Esophagus squamous epithelium (tissue), 5 donors: Measurements from ENCODE around the gene ZNF107. TPM values are rescaled to one million over a fixed set of nuclear protein-coding genes. Genes with fewer than 3 reads are reported as not detected.

Experiments used
- DNase-seq: peaks from one replicate; lab custom pipeline; 2025; lab: John Stamatoyannopoulos, UW
- H3K27ac ChIP-seq, 4 donors: fragments of 200-600 bp; sonication (generic); one replicate each; pipeline ENCODE4 v1.5.1; 2016 to 2019; ENCODE audit warnings: mild to moderate bottlenecking in 1 of 4
- H3K27me3 ChIP-seq, 4 donors: fragments of 200-600 bp; sonication (generic); 1 replicate in 3 of 4; 2 replicates in 1 of 4; pipeline versions ENCODE4 v1.5.1 to v1.6.0; 2017 to 2021; ENCODE audit warnings: antibody characterized with exemption in 1 of 4
- H3K36me3 ChIP-seq, 3 donors: fragments of 200-600 bp; sonication (generic); one replicate each; pipeline ENCODE4 v1.5.1; 2016 to 2019
- H3K4me1 ChIP-seq, 3 donors: fragments of 200-600 bp; sonication (generic); one replicate each; pipeline ENCODE4 v1.5.1; 2017 to 2019
- H3K4me3 ChIP-seq, 4 donors: fragments of 200-600 bp; sonication (generic); 1 replicate in 3 of 4; 2 replicates in 1 of 4; pipeline ENCODE4 v1.5.1; 2016 to 2019; ENCODE audit warnings: mild to moderate bottlenecking in 2 of 4, moderate library complexity in 1 of 4
- H3K9me3 ChIP-seq, 3 donors: fragments of 200-600 bp; sonication (generic); one replicate each; pipeline ENCODE4 v1.5.1; 2016 to 2019
- POLR2A ChIP-seq, 4 donors: fragments of 450-650 bp; IDR thresholded peaks; one replicate each; pipeline ENCODE4 v1.6.1; 2017; ENCODE audit warnings: antibody characterized with exemption in 4 of 4, mild to moderate bottlenecking in 4 of 4, moderate library complexity in 3 of 4
- WGBS, 2 donors: methylation state at CpG; one replicate each; pipeline ENCODE4 v1.1.5; 2018; 5-methylcytosine and 5-hydroxymethylcytosine counted together
- intact Hi-C: fragments of 100-400 bp; cut with DNase I; formaldehyde crosslinking; loops from one replicate; pipeline ENCODE4 v1.15.0; 2022
- total RNA-seq, 4 donors: library from RNA; depleted of rRNA; stranded (reverse); fragments of >200 nt; gene quantifications; one replicate each; pipeline ENCODE4 v1.1.0, GENCODE V29; 2016
- TF ChIP-seq, protein P1 (sequence below), 6 experiments: fragments of 450-650 bp in 4 of 6; fragments of 200-600 bp in 2 of 6; sonication (generic) in 2 of 6; IDR thresholded peaks; one replicate each; pipeline ENCODE4 v1.5.1; 2016 to 2019; ENCODE audit warnings: antibody characterized with exemption in 6 of 6, mild to moderate bottlenecking in 4 of 6, moderate library complexity in 4 of 6
- donor health status: DM: yes; HTN: yes; CAD: no.

The ZNF107 gene
- total RNA-seq, 4 donors from 2014 or later: 3.3 to 6.5 (median 4.6) TPM

DNA sequence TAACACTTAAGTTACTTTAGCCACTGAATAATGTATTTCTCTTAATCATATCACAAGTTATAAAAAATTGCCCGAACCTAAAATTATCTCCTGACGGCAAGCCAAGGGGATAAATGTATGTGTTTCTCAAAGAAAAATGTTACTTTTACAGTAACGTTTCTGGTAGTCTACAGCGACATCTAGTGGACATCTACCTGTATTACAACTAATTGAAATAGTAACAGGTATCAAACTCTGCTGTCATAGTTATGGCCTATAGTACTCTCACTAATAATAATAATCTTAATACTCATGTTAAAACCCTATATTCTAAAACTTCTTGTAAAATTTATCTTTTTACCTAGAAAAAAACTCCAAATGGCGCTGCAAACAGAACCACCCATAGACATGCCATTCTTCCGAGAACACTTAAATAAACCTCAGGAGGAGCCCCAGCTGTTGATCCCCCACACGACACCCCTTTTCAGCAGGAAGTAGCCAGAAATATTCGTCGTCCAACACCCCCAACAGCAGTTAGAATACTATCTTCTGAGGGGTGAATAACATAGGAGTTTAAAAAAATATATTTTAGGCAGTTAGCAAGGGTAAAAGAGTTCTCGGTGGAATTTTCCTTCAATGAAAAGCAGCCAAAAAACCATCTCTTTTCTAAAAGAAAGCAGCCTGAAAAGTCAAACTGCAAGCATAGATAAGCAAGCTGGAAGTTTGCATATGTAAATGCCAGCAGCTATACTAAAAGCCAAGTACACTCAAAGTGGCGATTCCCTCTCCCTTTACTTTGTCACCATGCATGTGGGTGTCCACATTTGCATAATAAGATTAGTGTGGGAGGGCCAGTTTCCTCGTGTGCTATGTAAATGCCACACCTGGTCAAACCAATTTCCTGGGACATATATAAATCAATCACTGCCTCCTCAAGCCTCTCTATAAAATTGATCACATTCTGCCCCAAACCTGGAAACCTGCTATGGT is 40.5 kb upstream of the ZNF107 start:
- Histone ChIP-seq H3K27me3 (no peaks in the 10 kb centered on the region), H3K27ac (no peak overlapping the region), H3K4me3 (no peak overlapping the region), H3K9me3 (peaks cover 0 to 3% (median 0%) of the 10 kb centered on the region in 3 donors), H3K4me1 (no peaks in the 10 kb centered on the region), H3K36me3 (no peaks in the 10 kb centered on the region)
- intact Hi-C loops: no loop called here
- no peak for DNase-seq
- TF ChIP-seq, protein P1, sequence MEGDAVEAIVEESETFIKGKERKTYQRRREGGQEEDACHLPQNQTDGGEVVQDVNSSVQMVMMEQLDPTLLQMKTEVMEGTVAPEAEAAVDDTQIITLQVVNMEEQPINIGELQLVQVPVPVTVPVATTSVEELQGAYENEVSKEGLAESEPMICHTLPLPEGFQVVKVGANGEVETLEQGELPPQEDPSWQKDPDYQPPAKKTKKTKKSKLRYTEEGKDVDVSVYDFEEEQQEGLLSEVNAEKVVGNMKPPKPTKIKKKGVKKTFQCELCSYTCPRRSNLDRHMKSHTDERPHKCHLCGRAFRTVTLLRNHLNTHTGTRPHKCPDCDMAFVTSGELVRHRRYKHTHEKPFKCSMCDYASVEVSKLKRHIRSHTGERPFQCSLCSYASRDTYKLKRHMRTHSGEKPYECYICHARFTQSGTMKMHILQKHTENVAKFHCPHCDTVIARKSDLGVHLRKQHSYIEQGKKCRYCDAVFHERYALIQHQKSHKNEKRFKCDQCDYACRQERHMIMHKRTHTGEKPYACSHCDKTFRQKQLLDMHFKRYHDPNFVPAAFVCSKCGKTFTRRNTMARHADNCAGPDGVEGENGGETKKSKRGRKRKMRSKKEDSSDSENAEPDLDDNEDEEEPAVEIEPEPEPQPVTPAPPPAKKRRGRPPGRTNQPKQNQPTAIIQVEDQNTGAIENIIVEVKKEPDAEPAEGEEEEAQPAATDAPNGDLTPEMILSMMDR (IDR thresholded peaks at IDR 0.05): peak; percentile 31 to 64 (median 60)
- TF ChIP-seq POLR2A (IDR thresholded peaks at IDR 0.05): no peak
- 20 to 24% methylated on average over 12 of the region's 12 CpGs for WGBS, 2 donors

- 51 to 53% methylated on average over 5 of the region's 5 CpGs for WGBS, 2 donors
- Histone ChIP-seq H3K27ac (no peak overlapping the region), H3K27me3 (no peaks in the 10 kb centered on the region), H3K4me3 (no peak overlapping the region), H3K36me3 (no peaks in the 10 kb centered on the region), H3K9me3 (no peaks in the 10 kb centered on the region), H3K4me1 (no peaks in the 10 kb centered on the region)
- no peak for TF ChIP-seq POLR2A (IDR thresholded peaks at IDR 0.05)
- TF ChIP-seq, protein P1 (IDR thresholded peaks at IDR 0.05): no peak
- intact Hi-C loops: no loop called here
- DNase-seq: no peak
Measured at GRCh38 chr7:64626083-64626469, 39.9 kb upstream of the ZNF107 start.

GRCh38 chr7:64626557-64626956 is 39.4 kb upstream of the ZNF107 start:
- intact Hi-C loops: no loop called here
- Histone ChIP-seq H3K4me3 (no peak overlapping the region), H3K27ac (no peak overlapping the region), H3K36me3 (no peaks in the 10 kb centered on the region), H3K9me3 (no peaks in the 10 kb centered on the region), H3K27me3 (no peaks in the 10 kb centered on the region), H3K4me1 (no peaks in the 10 kb centered on the region)
- no peak for DNase-seq
- TF ChIP-seq, protein P1 (IDR thresholded peaks at IDR 0.05): no peak
- TF ChIP-seq POLR2A (IDR thresholded peaks at IDR 0.05): no peak
- 34 to 46% methylated on average over 2 of the region's 2 CpGs for WGBS, 2 donors

DNA sequence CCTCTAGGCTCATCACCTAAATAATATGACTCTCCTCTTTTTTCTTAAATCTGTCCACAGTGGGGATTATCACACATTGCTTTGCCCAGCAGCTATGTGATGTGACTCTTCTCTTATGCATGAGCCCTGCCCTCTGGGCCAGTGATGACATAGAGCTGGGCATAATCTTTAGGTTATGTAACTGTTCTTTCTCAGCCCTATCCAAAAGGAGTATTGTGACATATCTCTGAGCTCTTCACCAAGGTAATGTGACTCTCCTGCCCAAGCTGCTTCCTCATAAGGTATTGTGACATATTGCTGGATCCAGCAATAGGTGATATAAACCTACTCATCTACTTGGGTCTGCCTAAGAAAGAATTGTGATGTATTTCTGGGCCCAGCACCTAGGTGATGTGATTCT is 37.7 kb upstream of the ZNF107 start:
- Histone ChIP-seq H3K27ac (peak overlapping the region in 3 of 4 donors; percentile 3 to 45 (median 14)), H3K27me3 (no peaks in the 10 kb centered on the region), H3K4me1 (no peaks in the 10 kb centered on the region), H3K4me3 (no peak overlapping the region), H3K9me3 (no peaks in the 10 kb centered on the region), H3K36me3 (no peaks in the 10 kb centered on the region)
- TF ChIP-seq POLR2A (IDR thresholded peaks at IDR 0.05): no peak
- TF ChIP-seq, protein P1 (IDR thresholded peaks at IDR 0.05): no peak
- no peak for DNase-seq
- intact Hi-C loops: no loop called here

- intact Hi-C loops: no loop called here
- no peaks in the 10 kb centered on the region for H3K36me3 ChIP-seq
- H3K4me1 ChIP-seq: no peaks in the 10 kb centered on the region
- H3K27me3 ChIP-seq: no peaks in the 10 kb centered on the region
- no peaks in the 10 kb centered on the region for H3K9me3 ChIP-seq
- 39 to 73% methylated on average over 2 to 3 of the region's 3 CpGs for WGBS, 2 donors
- H3K27ac ChIP-seq: peak overlapping the region in 3 of 4 donors; percentile 3 to 45 (median 14)
- H3K4me3 ChIP-seq: no peak overlapping the region
- DNase-seq: no peak
- TF ChIP-seq POLR2A (IDR thresholded peaks at IDR 0.05): no peak
- TF ChIP-seq, protein P1 (IDR thresholded peaks at IDR 0.05): no peak
Measured at GRCh38 chr7:64628721-64629120, 37.2 kb upstream of the ZNF107 start.
